Progenitor cell of endocrine pancreas (in vitro differentiated cells): ENCODE results near the gene DLGAP1. TPM values are rescaled to one million over a fixed set of nuclear protein-coding genes. Genes with fewer than 3 reads are reported as not detected.
A peak's percentile ranks its signal among the peaks of the same experiment; 100 is the strongest.

Source experiments
- DNase-seq: peaks from one replicate; pipeline ENCODE4 v3.0.0; 2021; ENCODE audit warnings: low spot score; ENCODE audit not compliant: unreplicated experiment
- H3K27ac Mint-ChIP-seq: 2 replicates; pipeline ENCODE4 v1.8.0; 2021; ENCODE audit warnings: mild to moderate bottlenecking, moderate library complexity, mixed read lengths
- H3K27me3 Mint-ChIP-seq: 2 replicates; pipeline ENCODE4 v1.8.0; 2021; ENCODE audit warnings: mixed read lengths
- H3K36me3 Mint-ChIP-seq: 2 replicates; pipeline ENCODE4 v1.8.0; 2022; ENCODE audit warnings: mixed read lengths; ENCODE audit not compliant: insufficient read depth
- H3K4me1 Mint-ChIP-seq: 2 replicates; pipeline ENCODE4 v1.8.0; 2021; ENCODE audit warnings: low read depth, mixed read lengths
- H3K4me3 Mint-ChIP-seq: 2 replicates; pipeline ENCODE4 v1.8.0; 2021; ENCODE audit warnings: low read depth, mild to moderate bottlenecking, moderate library complexity, mixed read lengths
- H3K9me3 Mint-ChIP-seq: 2 replicates; pipeline ENCODE4 v1.8.0; 2021; ENCODE audit warnings: low read depth, mixed read lengths
- CTCF ChIP-seq: fragments of 200-600 bp; sonication (generic); IDR thresholded peaks from one replicate; pipeline ENCODE4 v1.5.0; 2021; ENCODE audit warnings: antibody characterized with exemption, mild to moderate bottlenecking; ENCODE audit not compliant: unreplicated experiment
- total RNA-seq: library from RNA; stranded (reverse); gene quantifications from 2 replicates; pipeline ENCODE4 v1.2.1, GENCODE V29; 2021

DLGAP1 gene
- total RNA-seq, 1 donor from 2014 or later = 16.7 TPM

- Mint-ChIP-seq H3K27me3 (no peaks in the 10 kb centered on the region), H3K4me1 (peaks cover 21% of the 10 kb centered on the region), H3K36me3 (peaks cover 30% of the 10 kb centered on the region), H3K4me3 (no peak overlapping the region), H3K9me3 (peaks cover 4% of the 10 kb centered on the region), H3K27ac (no peak overlapping the region)
- no peak for DNase-seq
- TF ChIP-seq CTCF = no peak
Measured at GRCh38 chr18:3463051-3463450, 992.1 kb downstream of the DLGAP1 start.

GRCh38 chr18:3461704-3462103 is 993.4 kb downstream of the DLGAP1 start:
- H3K4me3 Mint-ChIP-seq = no peak overlapping the region
- H3K27ac Mint-ChIP-seq = peak overlapping the region; percentile 16
- no peak for TF ChIP-seq CTCF
- H3K9me3 Mint-ChIP-seq = peaks cover 4% of the 10 kb centered on the region
- no peak for DNase-seq
- peaks cover 33% of the 10 kb centered on the region for H3K4me1 Mint-ChIP-seq
- H3K36me3 Mint-ChIP-seq = peaks cover 41% of the 10 kb centered on the region
- no peaks in the 10 kb centered on the region for H3K27me3 Mint-ChIP-seq

GRCh38 chr18:3460823-3461398 is 994.2 kb downstream of the DLGAP1 start:
- H3K4me1 Mint-ChIP-seq = peaks cover 39% of the 10 kb centered on the region
- no peak for TF ChIP-seq CTCF
- no peak overlapping the region for H3K27ac Mint-ChIP-seq
- H3K27me3 Mint-ChIP-seq = no peaks in the 10 kb centered on the region
- peaks cover 4% of the 10 kb centered on the region for H3K9me3 Mint-ChIP-seq
- no peak overlapping the region for H3K4me3 Mint-ChIP-seq
- DNase-seq = no peak
- peaks cover 41% of the 10 kb centered on the region for H3K36me3 Mint-ChIP-seq

- DNase-seq = no peak
- Mint-ChIP-seq H3K4me1 (peaks cover 54% of the 10 kb centered on the region), H3K27ac (peak overlapping the region; percentile 64), H3K4me3 (peak overlapping the region; percentile 13), H3K27me3 (no peaks in the 10 kb centered on the region), H3K36me3 (peaks cover 41% of the 10 kb centered on the region), H3K9me3 (peaks cover 4% of the 10 kb centered on the region)
- no peak for TF ChIP-seq CTCF
Measured at GRCh38 chr18:3458952-3459853, 995.9 kb downstream of the DLGAP1 start.

GRCh38 chr18:3458378-3458777 is 996.7 kb downstream of the DLGAP1 start:
- Mint-ChIP-seq H3K36me3 (peaks cover 41% of the 10 kb centered on the region), H3K27me3 (no peaks in the 10 kb centered on the region), H3K27ac (peak overlapping the region; percentile 25), H3K9me3 (peaks cover 4% of the 10 kb centered on the region), H3K4me1 (peaks cover 61% of the 10 kb centered on the region), H3K4me3 (peak overlapping the region; percentile 15)
- DNase-seq = no peak
- TF ChIP-seq CTCF = no peak
